NOMO-1 treated with DMSO at 0.1 percent for 48 hours (cell line): ENCODE measurements around the gene APLP1.

Experiments
- DNase-seq: peaks from one replicate; lab custom pipeline; 2025; ENCODE audit not compliant: unreplicated experiment; lab: John Stamatoyannopoulos, UW

The APLP1 gene

DNA sequence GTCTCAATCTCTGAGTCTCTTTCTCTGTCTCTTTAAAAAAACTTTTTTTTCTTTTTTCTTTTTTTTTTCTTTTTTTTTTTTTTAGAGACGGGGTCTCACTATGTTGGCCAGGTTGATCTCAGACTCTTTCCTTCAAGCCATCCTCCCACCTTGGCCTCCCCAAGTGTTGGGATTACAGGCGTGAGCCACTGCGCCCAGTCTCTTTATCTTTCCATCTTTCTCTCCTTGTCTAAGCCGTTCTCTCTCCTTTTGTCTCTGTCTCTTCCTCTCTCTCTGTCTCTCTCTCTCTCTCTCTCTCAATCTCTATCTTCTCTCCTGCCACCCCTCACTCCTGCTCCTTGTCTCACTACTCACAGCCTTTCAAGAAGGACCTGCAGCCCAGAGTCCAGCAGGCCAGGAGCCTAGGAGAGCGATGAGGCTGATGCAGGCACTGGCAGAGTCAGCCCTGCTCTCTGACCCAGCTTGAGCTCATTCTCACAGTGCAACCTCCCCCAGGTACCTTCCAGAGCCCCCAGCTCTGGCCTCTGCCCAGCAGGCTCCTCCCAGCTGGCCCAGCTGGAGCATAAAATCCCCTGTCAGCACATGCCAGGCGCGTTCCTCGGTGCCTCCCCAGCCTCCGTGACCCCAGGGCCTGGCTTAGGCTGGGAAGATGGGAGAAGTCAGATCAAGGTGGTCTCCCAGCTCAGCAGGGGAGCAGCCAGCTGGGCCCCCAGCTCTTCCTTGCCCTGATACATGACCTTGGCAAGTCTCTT lies 16.2 kb upstream of the APLP1 start, which contains the start of gene NPHS1:
NPHS1 (minus strand) TSS at position 476 of the 752 bp plus-strand sequence. CDS start 667 bp downstream, outside the sequence.
- DNase-seq, result no peak

DNA sequence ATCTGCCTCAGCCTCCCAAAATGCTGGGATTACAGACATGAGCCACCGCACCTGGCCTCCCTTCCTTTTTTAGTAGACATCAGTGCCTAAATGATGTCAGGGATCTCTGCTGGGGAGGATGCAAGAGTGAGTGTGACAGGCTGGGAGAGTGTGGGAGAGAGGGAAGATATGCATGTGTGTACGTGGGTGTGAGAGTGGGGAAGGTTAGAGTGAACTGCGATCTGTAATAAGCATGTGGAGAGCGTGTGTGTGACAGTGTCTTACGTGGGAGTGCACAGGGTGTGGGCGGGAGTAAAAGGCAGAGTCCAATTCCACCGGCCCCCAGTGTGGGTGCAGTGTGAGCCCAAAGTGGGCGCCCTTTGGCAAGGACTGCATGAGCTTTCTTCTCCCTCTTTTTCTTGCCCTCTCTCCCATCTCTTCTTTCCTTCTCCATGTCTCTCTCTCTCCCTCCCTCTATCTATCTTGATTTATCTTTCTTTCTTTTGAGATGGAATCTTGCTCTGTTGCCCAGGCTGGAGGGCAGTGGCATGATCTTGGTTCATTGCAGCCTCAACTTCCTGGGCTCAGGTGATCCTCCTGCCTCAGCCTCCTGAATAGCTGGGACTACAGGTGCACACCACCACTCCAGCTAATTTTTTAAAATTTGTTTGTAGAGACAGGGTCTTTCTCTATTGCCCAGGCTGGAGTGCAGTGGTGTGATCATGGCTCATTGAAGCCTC lies 15.2 kb upstream of the APLP1 start:
- no peak for DNase-seq

DNA sequence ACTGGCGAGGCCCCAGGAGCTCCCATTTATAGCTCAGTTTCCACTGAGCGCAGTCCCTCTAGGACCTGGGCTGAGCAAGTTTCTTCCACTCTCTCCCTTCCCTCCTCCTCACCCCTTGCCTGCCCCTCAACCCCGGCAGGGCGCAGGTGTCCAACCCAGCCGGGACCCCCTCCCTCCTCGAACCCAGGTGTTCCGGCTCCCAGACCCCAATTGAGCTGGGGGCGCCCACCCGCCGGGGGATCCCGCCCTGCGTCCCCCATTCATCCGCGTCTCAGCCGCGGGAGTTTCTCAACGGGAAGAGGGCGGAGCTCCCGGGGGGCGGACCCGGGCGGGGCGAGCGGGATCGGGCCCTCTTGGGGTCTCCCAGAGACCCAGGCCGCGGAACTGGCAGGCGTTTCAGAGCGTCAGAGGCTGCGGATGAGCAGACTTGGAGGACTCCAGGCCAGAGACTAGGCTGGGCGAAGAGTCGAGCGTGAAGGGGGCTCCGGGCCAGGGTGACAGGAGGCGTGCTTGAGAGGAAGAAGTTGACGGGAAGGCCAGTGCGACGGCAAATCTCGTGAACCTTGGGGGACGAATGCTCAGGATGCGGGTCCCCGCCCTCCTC lies 11.7 kb upstream of the APLP1 start, which contains the start of gene KIRREL2:
KIRREL2 (plus strand) TSS at position 366 of the 604 bp plus-strand sequence; CDS start at position 575, 209 bp downstream.
- peak; percentile 46 for DNase-seq

DNA sequence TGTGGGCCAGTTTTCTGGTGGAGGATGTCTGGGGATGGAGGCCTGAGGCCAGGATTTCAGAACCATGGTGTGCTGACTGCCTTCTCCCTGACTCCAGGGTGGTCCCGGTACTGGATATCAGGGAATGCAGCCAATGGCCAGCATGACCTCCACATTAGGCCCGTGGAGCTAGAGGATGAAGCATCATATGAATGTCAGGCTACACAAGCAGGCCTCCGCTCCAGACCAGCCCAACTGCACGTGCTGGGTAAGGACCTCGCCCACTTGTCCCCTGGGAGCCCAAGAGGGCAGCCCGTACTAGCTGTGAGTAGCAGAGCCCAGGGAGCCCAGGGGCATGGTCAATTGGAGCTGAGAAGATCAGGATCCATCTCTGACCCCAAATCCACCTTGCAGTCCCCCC lies 10.1 kb upstream of the APLP1 start:
- no peak for DNase-seq

DNA sequence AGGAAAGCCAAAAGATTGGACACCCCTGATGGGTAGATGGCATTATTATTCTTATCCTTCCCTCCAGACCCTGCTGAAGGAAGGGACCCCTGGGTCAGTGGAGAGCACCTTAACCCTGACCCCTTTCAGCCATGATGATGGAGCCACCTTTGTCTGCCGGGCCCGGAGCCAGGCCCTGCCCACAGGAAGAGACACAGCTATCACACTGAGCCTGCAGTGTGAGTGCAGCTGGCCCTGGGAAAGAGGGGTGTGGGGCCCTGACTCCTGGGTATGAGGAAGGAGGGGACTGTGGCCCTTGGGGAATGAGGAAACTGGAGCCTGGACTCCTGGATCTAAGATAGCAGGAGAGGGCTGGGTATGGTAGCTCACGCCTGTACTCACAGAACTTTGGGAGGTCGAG lies 9.0 kb upstream of the APLP1 start:
- DNase-seq, result no peak

DNA sequence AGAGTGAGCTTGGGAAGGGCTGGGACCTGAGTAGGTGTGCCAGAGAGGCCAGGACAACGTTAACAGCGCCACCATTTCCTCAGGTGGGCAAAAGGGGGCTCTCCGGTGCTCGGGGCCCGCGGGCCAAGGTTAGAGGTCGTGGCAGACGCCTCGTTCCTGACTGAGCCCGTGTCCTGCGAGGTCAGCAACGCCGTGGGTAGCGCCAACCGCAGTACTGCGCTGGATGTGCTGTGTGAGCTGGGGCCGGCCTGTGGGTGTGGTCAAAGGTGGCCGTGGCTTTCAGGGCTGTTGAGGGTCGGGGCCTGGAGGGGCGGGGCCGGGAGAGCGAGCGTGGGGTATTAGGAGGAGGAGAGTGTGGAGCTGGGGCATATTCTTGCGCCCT lies 7.9 kb upstream of the APLP1 start:
- DNase-seq, result no peak

DNA sequence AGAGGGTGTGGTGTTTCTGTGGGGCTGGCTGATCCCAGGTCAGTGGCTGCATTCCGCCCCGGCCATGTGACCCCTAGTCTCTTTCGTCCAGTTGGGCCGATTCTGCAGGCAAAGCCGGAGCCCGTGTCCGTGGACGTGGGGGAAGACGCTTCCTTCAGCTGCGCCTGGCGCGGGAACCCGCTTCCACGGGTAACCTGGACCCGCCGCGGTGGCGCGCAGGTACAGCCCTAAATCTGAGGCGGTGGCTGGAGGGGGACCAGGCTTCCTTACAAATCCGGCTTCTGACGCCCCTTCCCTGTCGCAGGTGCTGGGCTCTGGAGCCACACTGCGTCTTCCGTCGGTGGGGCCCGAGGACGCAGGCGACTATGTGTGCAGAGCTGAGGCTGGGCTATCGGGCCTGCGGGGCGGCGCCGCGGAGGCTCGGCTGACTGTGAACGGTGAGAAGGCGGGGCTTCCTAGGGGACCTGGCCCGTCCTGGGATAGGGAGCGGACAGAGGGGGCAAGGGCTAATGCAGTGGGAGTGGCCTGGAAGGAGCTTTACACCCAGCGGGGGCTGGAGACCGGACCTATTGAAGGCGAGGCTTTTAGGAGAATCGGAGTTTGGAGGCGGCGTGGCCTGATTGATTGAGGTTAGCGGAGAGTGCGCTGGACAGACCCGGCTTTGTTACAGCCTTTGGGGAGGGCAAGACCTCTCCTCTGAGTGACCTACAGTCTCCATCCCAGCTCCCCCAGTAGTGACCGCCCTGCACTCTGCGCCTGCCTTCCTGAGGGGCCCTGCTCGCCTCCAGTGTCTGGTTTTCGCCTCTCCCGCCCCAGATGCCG lies 7.3 kb upstream of the APLP1 start:
- DNase-seq, result no peak

DNA sequence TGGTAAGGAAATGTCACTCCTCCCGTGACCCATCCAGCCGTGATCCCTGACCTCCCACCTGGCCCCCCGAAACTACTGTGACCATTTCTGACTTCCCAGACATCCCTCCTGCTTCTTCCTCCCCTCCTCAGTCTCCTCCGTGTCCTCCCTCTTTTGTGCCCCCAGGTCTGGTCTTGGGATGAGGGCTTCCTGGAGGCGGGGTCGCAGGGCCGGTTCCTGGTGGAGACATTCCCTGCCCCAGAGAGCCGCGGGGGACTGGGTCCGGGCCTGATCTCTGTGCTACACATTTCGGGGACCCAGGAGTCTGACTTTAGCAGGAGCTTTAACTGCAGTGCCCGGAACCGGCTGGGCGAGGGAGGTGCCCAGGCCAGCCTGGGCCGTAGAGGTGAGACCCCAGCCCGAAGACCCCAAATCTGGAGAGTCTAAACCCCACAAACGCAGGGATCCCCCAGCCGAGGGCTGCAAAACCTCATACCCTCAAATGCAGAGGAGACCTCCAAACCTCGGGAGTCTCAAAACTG lies 6.7 kb upstream of the APLP1 start:
- DNase-seq, result no peak

DNA sequence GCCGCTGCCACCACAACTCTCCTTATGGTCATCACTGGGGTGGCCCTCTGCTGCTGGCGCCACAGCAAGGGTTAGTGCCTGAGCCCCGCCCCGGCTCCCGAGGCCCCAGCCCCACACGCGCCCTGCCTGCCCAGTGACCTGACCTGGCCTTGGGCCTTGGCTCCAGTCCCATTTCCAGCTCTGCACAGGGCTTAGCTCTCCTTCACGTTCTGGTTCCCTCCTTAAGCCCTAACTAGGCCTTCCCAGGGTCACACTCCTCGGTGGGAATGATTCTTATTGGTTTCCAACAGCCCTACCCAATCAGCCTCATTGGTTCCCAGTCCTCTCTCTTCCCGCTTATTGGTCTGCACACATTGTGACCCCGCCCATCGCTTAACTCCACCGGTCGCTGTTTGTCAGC lies 5.8 kb upstream of the APLP1 start:
- no peak for DNase-seq

DNA sequence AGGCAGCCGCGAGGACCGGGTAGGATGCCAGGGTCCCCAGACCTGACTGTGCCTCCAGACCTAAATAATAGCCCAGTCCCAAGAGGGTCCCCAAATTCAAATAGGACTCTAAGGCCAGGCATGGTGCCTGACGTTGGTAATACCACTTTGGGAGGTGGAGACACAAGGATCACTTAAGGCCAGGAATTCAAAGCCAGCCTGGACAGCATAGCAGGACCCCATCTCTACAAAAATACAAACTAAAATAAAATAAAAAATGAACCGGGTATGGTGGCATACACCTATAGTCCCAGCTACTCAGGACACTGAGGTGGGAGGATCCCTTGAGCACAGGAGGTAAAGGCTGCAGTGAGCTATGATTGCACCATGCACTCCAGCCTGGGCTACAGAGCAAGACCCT lies 5.4 kb upstream of the APLP1 start:
- DNase-seq, result no peak

DNA sequence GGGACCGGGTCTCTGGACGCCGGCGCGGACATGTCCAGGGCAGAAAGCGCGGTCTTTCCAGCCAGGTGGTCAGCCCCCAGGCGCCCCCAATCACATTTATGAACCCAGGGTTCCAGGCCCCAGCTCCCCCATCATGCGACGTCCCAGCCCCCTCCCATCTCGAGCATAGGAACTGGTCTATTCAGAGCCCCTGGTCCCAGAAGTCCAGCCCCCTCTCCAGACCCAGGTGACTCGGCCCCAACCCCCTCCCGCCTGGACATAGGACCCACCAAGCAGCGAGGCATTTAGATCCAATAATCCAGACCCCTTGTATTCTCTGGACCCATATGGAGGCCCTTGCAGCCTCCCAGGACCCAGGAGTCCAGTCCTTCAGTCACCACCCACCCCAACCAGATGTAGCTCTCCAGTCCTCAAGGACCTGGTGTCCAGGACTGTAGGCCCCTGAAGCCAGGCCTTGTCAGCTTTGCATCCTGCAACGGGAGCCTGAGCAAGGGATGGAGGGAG lies 501 bp downstream of the APLP1 start:
- DNase-seq, result no peak

DNA sequence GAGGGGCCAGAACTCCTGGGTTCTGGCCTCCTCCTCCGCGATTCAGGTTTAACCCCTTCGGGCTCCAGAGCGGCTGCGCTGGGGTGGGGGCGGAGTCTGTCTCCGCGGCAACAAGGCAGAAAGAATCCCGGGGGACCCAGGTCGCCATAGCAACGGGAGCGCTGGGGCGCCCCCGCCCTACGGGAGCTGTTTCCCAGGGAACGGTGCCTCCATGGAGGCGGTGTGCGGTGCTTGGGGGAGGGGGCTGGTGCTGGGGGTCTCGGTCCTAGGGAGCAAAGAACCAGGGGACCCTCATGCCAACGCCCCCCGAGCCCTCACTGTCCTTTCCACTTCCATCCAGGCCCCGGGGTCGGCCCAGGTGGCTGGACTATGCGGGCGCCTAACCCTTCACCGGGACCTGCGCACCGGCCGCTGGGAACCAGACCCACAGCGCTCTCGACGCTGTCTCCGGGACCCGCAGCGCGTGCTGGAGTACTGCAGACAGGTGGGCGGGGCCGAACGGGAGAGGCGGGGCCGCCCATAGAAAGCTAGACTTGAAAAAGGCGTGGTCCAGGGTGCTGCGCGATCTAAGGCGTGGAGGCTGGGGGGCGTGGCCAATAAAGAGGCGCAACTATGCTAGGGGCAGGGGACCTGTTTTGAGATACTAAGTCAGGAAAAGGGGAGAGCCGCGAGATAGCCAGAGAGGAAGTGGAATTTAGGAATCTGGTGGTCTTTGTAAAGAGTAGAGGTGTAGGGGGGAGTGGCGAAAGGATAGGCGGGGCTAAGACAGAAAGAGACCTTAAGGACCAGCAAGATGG lies 1.2 kb downstream of the APLP1 start:
- DNase-seq, result peak; percentile 85

DNA sequence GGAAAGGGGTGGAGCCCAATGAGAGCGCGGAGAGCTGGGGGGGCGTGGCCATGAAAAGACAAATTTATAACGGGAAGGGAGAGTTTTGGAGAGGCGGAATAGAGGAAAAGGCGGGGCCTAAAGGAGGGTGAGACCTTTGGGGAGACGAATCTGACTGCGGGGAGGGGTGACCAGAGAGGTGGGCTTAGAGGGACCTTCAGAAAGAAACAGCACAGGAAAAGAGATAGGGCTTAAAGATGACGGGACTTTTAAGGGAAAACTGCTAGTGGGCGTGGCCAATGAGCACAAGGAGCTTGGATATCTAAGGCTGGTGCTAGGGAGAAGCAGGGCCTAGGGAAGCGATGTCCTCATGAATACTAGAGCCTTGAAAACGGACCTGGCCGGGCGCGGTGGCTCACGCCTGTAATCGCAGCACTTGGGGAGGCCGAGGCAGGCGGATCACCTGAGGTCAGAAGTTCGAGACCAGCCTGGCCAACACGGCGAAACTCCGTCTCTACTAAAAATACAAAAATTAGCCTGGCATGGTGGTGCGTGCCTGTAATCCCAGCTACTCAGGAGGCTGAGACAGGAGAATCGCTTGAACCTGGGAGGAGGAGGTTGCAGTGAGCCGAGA lies 1.9 kb downstream of the APLP1 start:
- peak; percentile 74 for DNase-seq

DNA sequence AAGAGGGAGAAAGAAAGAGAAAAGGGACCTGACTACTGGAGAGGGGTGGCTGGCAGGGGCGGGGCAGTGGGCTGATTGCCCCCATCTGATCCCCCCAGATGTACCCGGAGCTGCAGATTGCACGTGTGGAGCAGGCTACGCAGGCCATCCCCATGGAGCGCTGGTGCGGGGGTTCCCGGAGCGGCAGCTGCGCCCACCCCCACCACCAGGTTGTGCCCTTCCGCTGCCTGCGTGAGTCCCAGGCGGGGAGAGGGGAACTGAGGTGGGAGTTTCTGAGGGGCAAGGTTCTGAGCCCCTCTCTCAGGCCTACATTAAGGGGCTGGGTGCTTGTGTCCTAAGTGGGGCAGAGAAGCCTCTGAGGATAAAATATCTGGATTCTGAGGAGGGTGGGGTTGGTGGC lies 2.4 kb downstream of the APLP1 start:
- no peak for DNase-seq

DNA sequence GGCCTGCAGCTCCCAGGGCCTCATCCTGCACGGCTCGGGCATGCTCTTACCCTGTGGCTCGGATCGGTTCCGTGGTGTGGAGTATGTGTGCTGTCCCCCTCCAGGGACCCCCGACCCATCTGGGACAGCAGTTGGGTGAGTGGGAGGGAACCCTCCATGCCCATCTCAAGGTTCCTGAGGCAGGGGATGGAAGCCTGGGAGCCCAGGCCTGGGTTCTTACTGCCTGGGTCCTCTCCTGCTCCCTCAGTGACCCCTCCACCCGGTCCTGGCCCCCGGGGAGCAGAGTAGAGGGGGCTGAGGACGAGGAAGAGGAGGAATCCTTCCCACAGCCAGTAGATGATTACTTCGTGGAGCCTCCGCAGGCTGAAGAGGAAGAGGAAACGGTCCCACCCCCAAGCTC lies 3.2 kb downstream of the APLP1 start:
- DNase-seq, result no peak

DNA sequence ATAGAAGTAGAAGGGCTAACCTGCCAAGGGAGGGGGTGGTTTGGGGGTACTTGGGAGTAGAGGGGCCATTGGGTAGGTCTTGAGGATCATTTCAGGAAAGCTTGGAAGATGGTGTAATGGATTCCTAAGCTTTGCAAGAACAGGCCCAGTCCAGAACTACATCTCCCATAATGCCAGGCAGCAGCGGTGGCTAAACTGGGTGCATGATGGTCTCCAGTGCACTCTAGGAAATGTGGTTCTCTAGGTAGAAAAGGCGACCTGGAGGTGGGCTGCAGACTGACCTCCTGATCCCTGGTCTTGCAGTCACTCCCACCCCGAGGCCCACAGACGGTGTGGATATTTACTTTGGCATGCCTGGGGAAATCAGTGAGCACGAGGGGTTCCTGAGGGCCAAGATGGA lies 3.8 kb downstream of the APLP1 start:
- DNase-seq, result no peak

DNA sequence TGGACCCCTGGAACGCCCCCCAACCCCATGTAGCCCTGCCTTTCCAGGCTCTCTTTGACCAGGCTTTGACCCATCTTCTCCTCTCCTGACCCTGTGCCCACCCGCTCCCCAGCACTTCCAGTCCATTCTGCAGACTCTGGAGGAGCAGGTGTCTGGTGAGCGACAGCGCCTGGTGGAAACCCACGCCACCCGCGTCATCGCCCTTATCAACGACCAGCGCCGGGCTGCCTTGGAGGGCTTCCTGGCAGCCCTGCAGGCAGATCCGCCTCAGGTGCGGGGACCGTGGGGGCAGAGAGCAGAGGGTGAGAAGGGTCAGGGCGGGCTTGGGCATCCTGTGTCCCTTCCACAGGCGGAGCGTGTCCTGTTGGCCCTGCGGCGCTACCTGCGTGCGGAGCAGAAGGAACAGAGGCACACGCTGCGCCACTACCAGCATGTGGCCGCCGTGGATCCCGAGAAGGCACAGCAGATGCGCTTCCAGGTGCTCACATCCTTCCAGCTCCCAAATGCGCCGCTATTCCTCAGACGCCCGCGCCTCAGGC lies 6.1 kb downstream of the APLP1 start:
- no peak for DNase-seq

DNA sequence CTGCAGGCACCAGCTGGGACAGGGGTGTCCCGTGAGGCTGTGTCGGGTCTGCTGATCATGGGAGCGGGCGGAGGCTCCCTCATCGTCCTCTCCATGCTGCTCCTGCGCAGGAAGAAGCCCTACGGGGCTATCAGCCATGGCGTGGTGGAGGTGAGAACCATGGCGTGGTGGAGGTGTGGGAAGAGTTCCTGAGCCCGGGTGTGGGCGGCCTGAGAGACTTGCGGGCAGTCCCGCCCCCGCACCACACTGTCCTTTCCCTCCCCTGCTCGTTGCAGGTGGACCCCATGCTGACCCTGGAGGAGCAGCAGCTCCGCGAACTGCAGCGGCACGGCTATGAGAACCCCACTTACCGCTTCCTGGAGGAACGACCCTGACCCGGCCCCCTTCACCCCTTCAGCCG lies 10.7 kb downstream of the APLP1 start:
- DNase-seq, result no peak

DNA sequence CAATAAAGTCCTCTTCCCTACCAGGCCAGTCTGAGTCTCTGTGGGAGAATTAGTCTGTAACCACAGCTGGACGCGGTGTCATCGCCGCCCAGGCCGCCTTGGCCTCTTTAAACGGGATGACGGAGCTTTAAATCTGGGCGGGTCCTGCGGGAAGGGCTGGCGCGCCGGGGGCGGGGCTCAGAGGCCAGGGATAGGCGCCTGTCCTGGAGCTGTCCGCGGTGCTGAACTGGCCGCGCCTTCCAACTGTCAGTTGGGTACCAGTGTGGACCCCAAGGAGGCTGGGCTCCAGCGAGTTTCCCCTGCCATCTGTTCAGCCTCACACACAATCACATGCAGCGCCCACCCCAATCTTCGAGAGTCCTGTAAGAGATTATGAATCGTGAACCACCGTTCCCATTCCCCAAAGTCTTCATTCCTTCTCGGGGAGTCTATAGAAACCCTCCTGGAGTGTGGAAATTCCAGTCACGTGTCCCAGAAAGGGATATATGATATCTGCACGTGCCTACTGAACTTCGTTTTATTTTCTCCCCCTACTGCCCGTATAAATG lies 11.5 kb downstream of the APLP1 start:
- peak; percentile 92 for DNase-seq
